GM18909 (cell line): ENCODE measurements around the gene TBC1D22B.
"Not testable (repeated sequence)": the region's sequence is repeated elsewhere in the genome, so short reads cannot be mapped to it uniquely, and the experiment has no call there.

ENCODE experiments used
- ATAC-seq: cut with Tn5 transposase; IDR thresholded peaks from one replicate; pipeline ENCODE4 v1.9.1; 2021; ENCODE audit warnings: mild to moderate bottlenecking; ENCODE audit not compliant: unreplicated experiment, poor library complexity

The TBC1D22B gene

DNA sequence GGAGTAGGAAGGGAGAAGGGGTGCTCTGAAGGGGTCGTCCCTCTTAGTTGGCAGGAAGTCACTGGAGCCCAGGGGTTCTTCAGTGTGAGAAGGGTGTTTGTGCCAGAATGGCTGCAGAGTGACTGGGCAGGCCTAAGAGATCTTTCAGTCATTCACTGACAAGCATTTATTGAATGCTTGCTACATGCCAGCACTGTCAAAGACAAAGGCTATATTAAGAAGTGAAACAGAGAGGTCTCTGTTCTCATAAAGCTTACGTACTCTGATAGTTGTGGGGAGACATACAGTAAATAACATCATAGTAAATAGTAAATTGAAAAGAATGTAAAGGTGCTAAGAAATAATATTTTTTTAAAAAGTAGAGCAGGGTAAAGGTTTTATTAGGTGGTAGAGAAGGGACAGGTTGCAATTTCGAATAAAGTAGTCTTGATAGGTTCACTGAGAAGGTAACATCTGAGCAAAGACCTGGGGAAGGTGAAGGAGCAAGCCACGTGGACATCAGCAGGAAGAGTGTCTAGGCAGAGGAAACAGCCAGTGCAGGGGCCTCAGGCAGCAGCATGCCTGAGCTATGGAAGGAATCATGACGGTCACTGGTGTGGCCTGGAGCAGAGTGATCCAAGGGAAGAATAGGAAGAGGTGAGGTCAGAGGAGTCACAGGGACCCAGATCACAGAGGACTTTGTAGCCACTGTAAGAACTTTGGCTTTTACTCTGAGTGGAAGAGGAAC, 59.9 kb downstream of the TBC1D22B start:
- no peak for ATAC-seq

GRCh38 chr6:37319156-37319555, 61.6 kb downstream of the TBC1D22B start:
- ATAC-seq = no peak

DNA sequence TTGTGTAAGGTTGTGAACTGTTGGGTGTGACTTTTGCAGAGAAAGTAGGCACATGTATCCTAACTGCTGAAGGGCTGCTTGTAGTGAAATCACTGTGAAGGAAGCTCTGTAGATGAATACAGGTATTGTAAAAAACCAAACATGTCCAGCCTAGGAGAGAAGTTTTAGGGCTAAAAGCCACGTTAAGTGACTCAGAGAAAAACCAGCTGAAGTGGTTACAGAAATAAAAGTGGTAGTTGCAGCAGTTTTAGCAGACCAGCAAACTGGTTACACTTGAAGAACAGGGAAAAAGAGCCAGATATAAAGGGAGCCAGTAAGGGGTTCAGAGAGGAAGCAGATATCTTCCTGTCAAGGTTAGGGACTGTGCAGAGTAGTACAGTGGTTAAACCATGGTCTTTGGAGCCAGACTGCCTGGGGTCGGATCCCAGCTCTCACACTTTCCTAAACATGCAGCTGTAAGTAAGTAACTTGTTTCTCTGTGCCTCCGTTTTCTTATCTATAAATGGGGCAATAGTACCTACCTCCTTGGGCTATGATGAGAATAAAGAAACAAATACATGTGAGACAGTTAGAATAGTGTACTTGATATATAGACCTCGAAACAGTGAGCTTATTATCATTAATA, 62.4 kb downstream of the TBC1D22B start:
- no peak for ATAC-seq

DNA sequence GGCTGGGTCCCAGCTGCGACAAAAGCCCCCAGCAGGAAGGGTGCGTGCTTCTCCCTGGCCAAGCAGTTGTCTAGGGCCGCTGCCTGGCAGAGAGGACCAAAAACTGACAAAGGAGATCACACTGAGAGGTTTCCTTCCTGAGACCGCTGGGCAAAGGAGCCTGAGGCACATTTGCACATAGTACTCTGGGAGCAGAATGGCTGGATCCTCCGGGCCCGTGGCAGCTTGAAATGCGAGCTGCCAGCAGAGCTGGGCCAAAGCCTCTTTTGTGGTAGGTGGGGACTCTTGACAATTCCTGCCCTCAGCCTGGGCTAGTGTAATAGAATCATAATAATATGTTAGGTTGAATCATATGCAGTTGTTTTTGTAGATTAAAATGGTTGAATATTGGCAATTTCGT, 63.1 kb downstream of the TBC1D22B start:
- ATAC-seq = no peak

DNA sequence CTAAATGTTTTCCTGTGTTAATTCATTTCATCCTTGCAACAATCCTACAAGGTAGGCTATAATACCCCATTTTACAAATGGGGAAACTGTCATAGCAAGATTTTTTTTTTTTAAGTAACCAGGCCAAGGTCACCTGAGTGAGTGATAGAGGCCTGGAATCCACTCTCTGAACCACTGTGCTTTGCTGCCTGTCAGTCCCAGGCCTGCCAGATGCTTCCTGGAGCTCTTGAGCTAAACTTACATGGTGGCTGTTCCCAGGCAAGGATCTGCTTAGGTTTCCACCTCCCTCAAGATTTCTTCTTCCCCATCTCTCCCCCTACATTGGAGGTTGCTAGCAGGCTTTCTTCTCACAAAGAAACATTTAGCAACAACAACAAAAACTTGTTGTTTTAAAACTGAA, 63.5 kb downstream of the TBC1D22B start:
- ATAC-seq = no peak

DNA sequence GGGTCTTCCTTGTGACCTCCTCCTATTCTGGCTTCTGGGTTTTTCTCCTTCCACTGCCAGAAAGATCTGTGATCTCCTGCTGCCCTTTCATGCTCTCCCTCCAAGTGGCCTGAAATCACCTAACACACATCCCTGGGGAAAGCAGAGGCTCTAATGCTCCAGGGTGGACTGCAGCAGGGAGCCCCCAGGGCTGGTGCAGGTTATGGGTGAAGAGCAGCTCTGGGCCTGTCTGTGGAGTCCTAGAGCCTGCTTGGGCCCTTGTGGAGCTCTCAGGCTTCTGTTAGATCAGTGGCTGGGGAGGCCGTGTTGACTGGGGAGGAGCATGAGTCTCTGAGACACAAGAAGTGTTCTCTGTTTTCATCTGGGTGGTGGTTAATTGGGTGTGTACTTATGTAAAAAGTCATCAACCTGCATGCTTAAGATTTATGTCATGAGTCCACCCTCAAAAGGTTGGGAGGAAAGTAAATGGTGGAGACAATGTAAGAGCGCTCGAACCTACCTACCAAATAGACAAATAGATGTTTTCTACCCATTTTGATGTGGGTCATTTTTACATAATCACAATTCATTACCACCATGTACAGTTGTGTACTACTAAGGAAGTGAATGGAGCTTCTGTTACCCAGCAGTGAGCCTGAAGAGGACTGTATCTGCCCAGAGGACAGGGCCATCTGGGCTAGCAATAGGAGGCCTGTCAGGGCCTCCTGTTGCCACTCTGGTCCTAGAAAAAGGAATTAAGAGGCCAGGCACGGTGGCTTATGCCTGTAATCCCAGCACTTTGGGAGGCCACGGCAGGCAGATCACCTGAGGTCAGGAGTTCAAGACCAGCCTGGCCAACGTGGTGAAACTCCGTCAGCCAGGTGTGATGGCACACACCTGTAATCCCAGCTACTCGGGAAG, 64.2 kb downstream of the TBC1D22B start:
- no peak for ATAC-seq

GRCh38 chr6:37323580-37323979, 66.0 kb downstream of the TBC1D22B start:
- ATAC-seq = no peak

- no peak for ATAC-seq
Measured at GRCh38 chr6:37324131-37325033, 66.8 kb downstream of the TBC1D22B start.

GRCh38 chr6:37330345-37330744, 72.8 kb downstream of the TBC1D22B start:
- ATAC-seq = not testable (repeated sequence)

DNA sequence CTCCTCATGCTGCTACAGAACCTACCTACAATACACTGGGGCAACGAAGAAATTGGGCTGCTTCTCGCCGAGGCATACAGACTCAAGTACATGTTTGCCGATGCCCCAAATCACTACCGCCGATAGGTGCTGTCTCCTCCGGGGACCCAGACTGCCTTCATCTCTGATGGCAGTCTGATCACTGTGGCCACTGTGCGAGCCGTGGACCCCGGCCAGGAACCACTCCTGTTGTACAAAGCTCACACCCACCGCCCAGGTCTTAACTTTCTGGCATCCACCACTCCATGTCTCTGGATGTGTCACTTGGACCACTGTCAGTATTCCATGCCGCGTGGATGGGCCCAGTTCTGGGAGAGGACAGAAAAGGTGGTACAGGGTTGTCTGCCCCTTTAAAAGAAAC, 73.5 kb downstream of the TBC1D22B start:
- ATAC-seq = no peak

- no peak for ATAC-seq
Measured at GRCh38 chr6:37332894-37333293, 75.3 kb downstream of the TBC1D22B start.

- no peak for ATAC-seq
Measured at GRCh38 chr6:37334047-37334446, 76.5 kb downstream of the TBC1D22B start.

GRCh38 chr6:37338317-37338716, 80.7 kb downstream of the TBC1D22B start:
- not testable (repeated sequence) for ATAC-seq

DNA sequence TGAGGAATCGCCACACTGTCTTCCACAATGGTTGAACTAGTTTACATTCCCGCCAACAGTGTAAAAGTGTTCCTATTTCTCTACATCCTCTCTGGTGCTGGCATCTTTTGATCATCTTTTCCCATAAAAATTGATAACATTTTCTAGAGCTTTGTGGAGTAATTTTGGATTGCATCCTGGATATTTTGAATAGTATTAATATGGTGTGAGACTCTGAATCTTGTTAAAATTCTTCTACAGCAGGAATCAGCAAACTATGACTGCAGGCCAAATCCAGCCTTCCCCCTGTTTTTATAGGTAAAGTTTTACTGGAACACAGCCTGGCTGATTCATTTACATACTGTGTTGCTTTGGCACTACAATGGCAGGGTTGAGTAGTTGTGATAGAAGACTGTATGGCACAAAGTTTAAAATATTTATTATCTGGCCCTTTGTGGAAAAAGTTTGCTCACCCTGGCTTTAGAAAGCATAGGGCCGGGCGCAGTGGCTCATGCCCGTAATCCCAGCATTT, 81.2 kb downstream of the TBC1D22B start:
- no peak for ATAC-seq

DNA sequence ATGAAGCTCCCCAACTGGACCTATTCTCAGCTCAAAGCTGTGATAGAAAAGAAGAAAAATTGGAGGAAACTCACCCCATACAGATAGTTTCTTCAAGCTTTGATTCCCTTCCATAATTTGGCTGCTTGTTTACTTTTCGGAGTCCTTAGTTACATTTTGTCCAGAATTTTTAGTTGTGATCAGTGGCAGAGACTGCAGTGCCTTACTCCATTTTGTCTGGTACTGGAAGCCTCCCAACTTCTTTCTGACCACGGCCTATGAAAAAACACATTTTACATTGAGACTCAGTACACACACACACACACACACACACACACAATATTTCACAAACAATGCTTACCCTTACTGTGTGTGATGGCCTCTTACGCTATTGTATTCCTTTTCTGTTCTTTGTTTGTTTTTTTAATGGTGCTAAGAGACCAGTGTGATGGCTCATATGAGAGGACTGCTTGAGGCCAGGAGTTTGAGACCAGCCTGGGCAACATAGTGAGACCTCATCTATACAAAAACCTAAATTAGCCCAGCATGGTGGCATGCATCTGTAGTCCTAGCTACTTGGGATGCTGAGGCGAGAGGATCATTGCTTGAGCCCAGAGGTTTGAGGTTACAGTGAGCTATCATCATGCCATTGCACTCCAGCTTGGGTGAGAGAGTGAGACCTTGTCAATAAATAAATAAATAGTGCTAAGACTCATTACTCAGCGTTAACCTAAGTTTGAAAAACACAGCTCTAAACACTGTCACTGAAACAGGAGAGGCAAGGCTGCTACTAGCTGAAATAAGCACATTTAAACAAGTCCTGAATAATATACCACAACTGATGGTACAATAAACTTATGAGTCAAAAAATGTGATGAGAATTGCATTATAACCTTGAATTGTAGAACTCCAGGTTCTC, 82.4 kb downstream of the TBC1D22B start:
- no peak for ATAC-seq

GRCh38 chr6:37340639-37340943, 83.0 kb downstream of the TBC1D22B start:
- no peak for ATAC-seq

DNA sequence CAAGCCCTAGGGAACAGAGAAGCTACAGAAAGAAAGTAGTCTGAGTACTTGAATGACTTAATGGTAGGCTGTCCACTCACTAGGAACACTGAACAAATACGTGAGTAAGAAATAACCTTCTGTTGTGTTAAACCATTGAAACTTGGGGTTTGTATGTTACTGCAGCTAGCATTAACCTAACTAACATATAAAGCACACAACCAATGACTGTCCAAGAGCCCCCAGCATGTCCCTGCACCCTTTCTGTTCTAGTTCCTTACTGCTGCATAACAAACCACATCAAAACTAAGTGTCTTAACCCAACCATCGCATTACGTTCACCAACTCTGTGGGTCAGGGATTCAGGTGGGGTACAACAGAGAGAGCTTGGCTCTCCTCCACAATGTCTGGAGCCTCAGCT, 85.7 kb downstream of the TBC1D22B start:
- ATAC-seq = no peak

DNA sequence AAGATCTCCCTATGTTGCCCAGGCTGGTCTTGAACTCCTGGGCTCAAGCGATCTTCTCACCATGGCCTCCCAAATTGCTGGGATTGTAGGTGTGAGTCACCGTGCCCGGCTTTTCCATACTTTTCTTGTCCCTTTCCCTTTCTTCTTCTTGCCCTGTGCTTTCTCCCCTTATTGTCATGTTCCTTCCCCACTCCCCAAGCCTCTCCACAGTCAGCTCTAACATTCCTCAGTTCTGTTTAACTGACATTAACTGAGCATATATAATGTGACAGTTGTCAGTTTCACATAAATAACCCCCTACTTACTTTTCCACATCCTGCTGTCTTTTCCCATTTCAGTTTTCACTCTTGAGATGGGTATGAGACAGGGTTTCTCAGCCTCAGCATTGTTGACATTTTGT, 86.7 kb downstream of the TBC1D22B start:
- ATAC-seq = no peak

GRCh38 chr6:37345804-37346203, 88.2 kb downstream of the TBC1D22B start:
- ATAC-seq = not testable (repeated sequence)
